Stimulated activated CD4-positive, alpha-beta T cell treated with anti-CD3 and anti-CD28 coated beads, Interleukin-2, amount 100 ng/mL, for 48 hours (primary cell): Measurements from ENCODE around the gene IGF2BP2.

Experiments used
- DNase-seq, 2 donors: peaks; one replicate each; pipeline ENCODE4 v3.0.0-alpha.2; 2020

IGF2BP2 gene

GRCh38 chr3:185631508-185632206 is 193.2 kb downstream of the IGF2BP2 start:
- no peak for DNase-seq

- DNase-seq, result no peak
Observed at GRCh38 chr3:185631108-185631507, 193.7 kb downstream of the IGF2BP2 start.

- DNase-seq, result no peak
Observed at GRCh38 chr3:185630182-185630622, 194.6 kb downstream of the IGF2BP2 start.

GRCh38 chr3:185629554-185630181 is 195.2 kb downstream of the IGF2BP2 start:
- no peak for DNase-seq

- no peak for DNase-seq
Observed at GRCh38 chr3:185625784-185626183, 199.1 kb downstream of the IGF2BP2 start.

- DNase-seq, result no peak
Observed at GRCh38 chr3:185623939-185624665, 200.7 kb downstream of the IGF2BP2 start.

- DNase-seq, result no peak
Observed at GRCh38 chr3:185613016-185613415, 211.8 kb downstream of the IGF2BP2 start.

- DNase-seq, result no peak
Observed at GRCh38 chr3:185606196-185606595, 218.6 kb downstream of the IGF2BP2 start.

GRCh38 chr3:185605566-185605965 is 219.3 kb downstream of the IGF2BP2 start:
- no peak for DNase-seq

GRCh38 chr3:185595526-185595925 is 229.3 kb downstream of the IGF2BP2 start:
- no peak for DNase-seq

- DNase-seq, result no peak
Observed at GRCh38 chr3:185594073-185594472, 230.8 kb downstream of the IGF2BP2 start.
